HCT116 (cell line): ENCODE measurements around the gene LPA.
"Not testable (repeated sequence)": the region's sequence is repeated elsewhere in the genome, so short reads cannot be mapped to it uniquely, and the experiment has no call there.

Source experiments
- EGR1 ChIP-seq: IDR thresholded peaks from 2 replicates; pipeline ENCODE4 v1.6.1; 2012; ENCODE audit warnings: low read depth
- EZH2 ChIP-seq: fragments of 200-600 bp; sonication (generic); IDR thresholded peaks from 2 replicates; pipeline ENCODE4 v1.6.1; 2017; ENCODE audit warnings: antibody characterized with exemption, mixed run types
- EZH2phosphoT487 ChIP-seq: fragments of 200-600 bp; IDR thresholded peaks from 2 replicates; pipeline ENCODE4 v1.6.1; 2018; ENCODE audit warnings: antibody characterized with exemption, borderline replicate concordance
- FOSL1 ChIP-seq: IDR thresholded peaks from 2 replicates; pipeline ENCODE4 v1.6.1; 2012; ENCODE audit warnings: low read depth
- POLR2AphosphoS5 ChIP-seq: IDR thresholded peaks from 2 replicates; pipeline ENCODE4 v1.6.1; 2011; ENCODE audit warnings: mild to moderate bottlenecking, low read depth, low read length, moderate library complexity
- RAD21 ChIP-seq: IDR thresholded peaks from 2 replicates; pipeline ENCODE4 v1.6.1; 2012; ENCODE audit warnings: low read depth, mild to moderate bottlenecking
- SP1 ChIP-seq: IDR thresholded peaks from 2 replicates; pipeline ENCODE4 v1.6.1; 2012; ENCODE audit warnings: low read depth
- YY1 ChIP-seq: IDR thresholded peaks from 2 replicates; pipeline ENCODE4 v1.6.1; 2011; ENCODE audit warnings: low read length, low read depth, moderate library complexity, mild to moderate bottlenecking; ENCODE audit not compliant: insufficient replicate concordance; ENCODE audit errors: extremely low read depth
- TF ChIP-seq, protein P1 (sequence below): IDR thresholded peaks from 2 replicates; pipeline ENCODE4 v1.6.1; 2012
- TF ChIP-seq, protein P2 (sequence below): IDR thresholded peaks from 2 replicates; pipeline ENCODE4 v1.6.1; 2012
- TF ChIP-seq, protein P3 (sequence below), 3 experiments: fragments of 200-600 bp in 1 of 3; sonication (generic) in 1 of 3; IDR thresholded peaks in 2 of 3; conservative IDR thresholded peaks in 1 of 3; 2 replicates each; pipeline ENCODE4 v1.5.1; 2012 to 2017; ENCODE audit warnings: low read depth in 2 of 3, low read length in 2 of 3, antibody characterized with exemption in 1 of 3, borderline replicate concordance in 1 of 3, control low read depth in 1 of 3, mild to moderate bottlenecking in 1 of 3, mixed read lengths in 1 of 3, mixed run types in 1 of 3, moderate library complexity in 1 of 3; ENCODE audit not compliant: insufficient read depth in 1 of 3

DNA sequence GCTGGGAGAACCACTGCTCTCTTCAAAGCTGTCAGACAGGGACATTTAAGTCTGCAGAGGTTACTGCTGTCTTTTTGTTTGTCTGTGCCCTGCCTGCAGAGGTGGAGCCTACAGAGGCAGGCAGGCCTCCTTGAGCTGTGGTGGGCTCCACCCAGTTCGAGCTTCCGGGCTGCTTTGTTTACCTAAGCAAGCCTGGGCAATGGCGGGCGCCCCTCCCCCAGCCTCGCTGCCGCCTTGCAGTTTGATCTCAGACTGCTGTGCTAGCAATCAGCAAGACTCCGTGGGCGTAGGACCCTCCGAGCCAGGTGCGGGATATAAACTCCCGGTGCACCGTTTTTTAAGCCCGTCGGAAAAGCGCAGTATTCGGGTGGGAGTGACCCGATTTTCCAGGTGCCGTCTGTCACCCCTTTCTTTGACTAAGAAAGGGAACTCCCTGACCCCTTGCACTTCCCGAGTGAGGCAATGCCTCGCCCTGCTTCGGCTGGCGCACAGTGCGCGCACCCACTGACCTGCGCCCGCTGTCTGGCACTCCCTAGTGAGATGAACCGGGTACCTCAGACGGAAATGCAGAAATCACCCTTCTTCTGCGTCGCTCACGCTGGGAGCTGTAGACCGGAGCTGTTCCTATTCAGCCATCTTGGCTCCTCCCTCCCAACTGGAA is 21.2 kb upstream of the LPA start:
- TF ChIP-seq, protein P1, sequence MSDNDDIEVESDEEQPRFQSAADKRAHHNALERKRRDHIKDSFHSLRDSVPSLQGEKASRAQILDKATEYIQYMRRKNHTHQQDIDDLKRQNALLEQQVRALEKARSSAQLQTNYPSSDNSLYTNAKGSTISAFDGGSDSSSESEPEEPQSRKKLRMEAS = not testable (repeated sequence)
- TF ChIP-seq, protein P2, sequence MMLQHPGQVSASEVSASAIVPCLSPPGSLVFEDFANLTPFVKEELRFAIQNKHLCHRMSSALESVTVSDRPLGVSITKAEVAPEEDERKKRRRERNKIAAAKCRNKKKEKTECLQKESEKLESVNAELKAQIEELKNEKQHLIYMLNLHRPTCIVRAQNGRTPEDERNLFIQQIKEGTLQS = not testable (repeated sequence)
- TF ChIP-seq EZH2, FOSL1, SP1, POLR2AphosphoS5, YY1, EZH2phosphoT487, EGR1, RAD21: not testable (repeated sequence)
- TF ChIP-seq, protein P3, sequence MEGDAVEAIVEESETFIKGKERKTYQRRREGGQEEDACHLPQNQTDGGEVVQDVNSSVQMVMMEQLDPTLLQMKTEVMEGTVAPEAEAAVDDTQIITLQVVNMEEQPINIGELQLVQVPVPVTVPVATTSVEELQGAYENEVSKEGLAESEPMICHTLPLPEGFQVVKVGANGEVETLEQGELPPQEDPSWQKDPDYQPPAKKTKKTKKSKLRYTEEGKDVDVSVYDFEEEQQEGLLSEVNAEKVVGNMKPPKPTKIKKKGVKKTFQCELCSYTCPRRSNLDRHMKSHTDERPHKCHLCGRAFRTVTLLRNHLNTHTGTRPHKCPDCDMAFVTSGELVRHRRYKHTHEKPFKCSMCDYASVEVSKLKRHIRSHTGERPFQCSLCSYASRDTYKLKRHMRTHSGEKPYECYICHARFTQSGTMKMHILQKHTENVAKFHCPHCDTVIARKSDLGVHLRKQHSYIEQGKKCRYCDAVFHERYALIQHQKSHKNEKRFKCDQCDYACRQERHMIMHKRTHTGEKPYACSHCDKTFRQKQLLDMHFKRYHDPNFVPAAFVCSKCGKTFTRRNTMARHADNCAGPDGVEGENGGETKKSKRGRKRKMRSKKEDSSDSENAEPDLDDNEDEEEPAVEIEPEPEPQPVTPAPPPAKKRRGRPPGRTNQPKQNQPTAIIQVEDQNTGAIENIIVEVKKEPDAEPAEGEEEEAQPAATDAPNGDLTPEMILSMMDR (IDR thresholded peaks at IDR 0.05 in 2 of 3, conservative IDR thresholded peaks at IDR 0.05 in 1 of 3; ENCODE audit: borderline replicate concordance in 1 of 3, insufficient read depth in 1 of 3, low read depth in 2 of 3, low read length in 2 of 3) = not testable (repeated sequence)
